ENCODE data around the gene LAYN. TPM values are rescaled to one million over a fixed set of nuclear protein-coding genes. Genes with fewer than 3 reads are reported as not detected.

Gene LAYN
- total RNA-seq, 1 donor: 81.8 TPM

GRCh38 chr11:111555255-111555654 lies 14.7 kb downstream of the LAYN start:
- Histone ChIP-seq H3K4me3 (ENCODE audit: insufficient read depth, low read length) (no peak overlapping the region), H3K4me1 (ENCODE audit: insufficient read depth, low read length) (peaks cover 43% of the 10 kb centered on the region), H3K36me3 (ENCODE audit: insufficient read depth, low read length) (peaks cover 28% of the 10 kb centered on the region), H3K27me3 (ENCODE audit: insufficient read depth, low read length) (no peaks in the 10 kb centered on the region), H2AFZ (ENCODE audit: low read length) (no peak overlapping the region), H4K20me1 (ENCODE audit: insufficient read depth, low read length) (no peaks in the 10 kb centered on the region), H3K27ac (ENCODE audit: low read depth, low read length) (peak overlapping the region; percentile 88), H3K79me2 (ENCODE audit: insufficient read depth, low read length) (no peaks in the 10 kb centered on the region), H3K9me3 (ENCODE audit: low read depth, low read length) (no peaks in the 10 kb centered on the region), H3K4me2 (ENCODE audit: insufficient read depth, low read length) (no peak overlapping the region)
- DNase-seq (ENCODE audit: insufficient read length, low spot score, missing footprints): no peak
- TF ChIP-seq CTCF (IDR thresholded peaks at IDR 0.05; ENCODE audit: extremely low read depth, low read depth, low read length): no peak

GRCh38 chr11:111557425-111558111 lies 17.0 kb downstream of the LAYN start:
- H3K27ac ChIP-seq (ENCODE audit: low read depth, low read length): peak overlapping the region; percentile 88
- H3K36me3 ChIP-seq (ENCODE audit: insufficient read depth, low read length): peaks cover 27% of the 10 kb centered on the region
- peak overlapping the region; percentile 53 for H2AFZ ChIP-seq (ENCODE audit: low read length)
- no peak for DNase-seq (ENCODE audit: insufficient read length, low spot score, missing footprints)
- peak overlapping the region; percentile 17 for H3K4me3 ChIP-seq (ENCODE audit: insufficient read depth, low read length)
- H3K9me3 ChIP-seq (ENCODE audit: low read depth, low read length): no peaks in the 10 kb centered on the region
- H3K27me3 ChIP-seq (ENCODE audit: insufficient read depth, low read length): no peaks in the 10 kb centered on the region
- H3K4me2 ChIP-seq (ENCODE audit: insufficient read depth, low read length): peak overlapping the region; percentile 62
- H3K4me1 ChIP-seq (ENCODE audit: insufficient read depth, low read length): peaks cover 62% of the 10 kb centered on the region
- no peak for TF ChIP-seq CTCF (IDR thresholded peaks at IDR 0.05; ENCODE audit: extremely low read depth, low read depth, low read length)
- H4K20me1 ChIP-seq (ENCODE audit: insufficient read depth, low read length): no peaks in the 10 kb centered on the region
- no peaks in the 10 kb centered on the region for H3K79me2 ChIP-seq (ENCODE audit: insufficient read depth, low read length)

GRCh38 chr11:111559800-111560464 lies 19.4 kb downstream of the LAYN start:
- H3K9me3 ChIP-seq (ENCODE audit: low read depth, low read length): no peaks in the 10 kb centered on the region
- no peak overlapping the region for H2AFZ ChIP-seq (ENCODE audit: low read length)
- H3K27me3 ChIP-seq (ENCODE audit: insufficient read depth, low read length): no peaks in the 10 kb centered on the region
- H3K4me1 ChIP-seq (ENCODE audit: insufficient read depth, low read length): peaks cover 54% of the 10 kb centered on the region
- no peak overlapping the region for H3K4me3 ChIP-seq (ENCODE audit: insufficient read depth, low read length)
- no peak overlapping the region for H3K4me2 ChIP-seq (ENCODE audit: insufficient read depth, low read length)
- peaks cover 37% of the 10 kb centered on the region for H3K36me3 ChIP-seq (ENCODE audit: insufficient read depth, low read length)
- TF ChIP-seq CTCF (IDR thresholded peaks at IDR 0.05; ENCODE audit: extremely low read depth, low read depth, low read length): no peak
- H3K79me2 ChIP-seq (ENCODE audit: insufficient read depth, low read length): no peaks in the 10 kb centered on the region
- no peak for DNase-seq (ENCODE audit: insufficient read length, low spot score, missing footprints)
- no peaks in the 10 kb centered on the region for H4K20me1 ChIP-seq (ENCODE audit: insufficient read depth, low read length)
- H3K27ac ChIP-seq (ENCODE audit: low read depth, low read length): peak overlapping the region; percentile 27

- Histone ChIP-seq H3K27me3 (ENCODE audit: insufficient read depth, low read length) (no peaks in the 10 kb centered on the region), H3K4me2 (ENCODE audit: insufficient read depth, low read length) (no peak overlapping the region), H3K4me1 (ENCODE audit: insufficient read depth, low read length) (peaks cover 45% of the 10 kb centered on the region), H2AFZ (ENCODE audit: low read length) (no peak overlapping the region), H3K4me3 (ENCODE audit: insufficient read depth, low read length) (no peak overlapping the region), H3K79me2 (ENCODE audit: insufficient read depth, low read length) (no peaks in the 10 kb centered on the region), H3K9me3 (ENCODE audit: low read depth, low read length) (no peaks in the 10 kb centered on the region), H3K27ac (ENCODE audit: low read depth, low read length) (peak overlapping the region; percentile 70), H4K20me1 (ENCODE audit: insufficient read depth, low read length) (no peaks in the 10 kb centered on the region), H3K36me3 (ENCODE audit: insufficient read depth, low read length) (peaks cover 34% of the 10 kb centered on the region)
- DNase-seq (ENCODE audit: insufficient read length, low spot score, missing footprints): no peak
- TF ChIP-seq CTCF (IDR thresholded peaks at IDR 0.05; ENCODE audit: extremely low read depth, low read depth, low read length): no peak
These were observed 20.3 kb downstream of the LAYN start for GRCh38 chr11:111560800-111561199.
